Muscle of arm (tissue), 12 donors: Measurements from ENCODE around the gene RASAL2. TPM values are rescaled to one million over a fixed set of nuclear protein-coding genes. Genes with fewer than 3 reads are reported as not detected.

Experiments used
- DNase-seq: peaks from one replicate; pipeline ENCODE4 v3.0.0-alpha.2; 2013
- polyA plus RNA-seq, 12 donors: library from polyadenylated mRNA; unstranded; fragments of 120-200 nt; gene quantifications; one replicate each; pipeline ENCODE4 v1.2.1, GENCODE V29; 2013; ENCODE audit not compliant: insufficient read length in 12 of 12

Gene RASAL2
- polyA plus RNA-seq, 12 donors = 12.2 to 19.9 (median 14.4) TPM; not detected in 1

DNA sequence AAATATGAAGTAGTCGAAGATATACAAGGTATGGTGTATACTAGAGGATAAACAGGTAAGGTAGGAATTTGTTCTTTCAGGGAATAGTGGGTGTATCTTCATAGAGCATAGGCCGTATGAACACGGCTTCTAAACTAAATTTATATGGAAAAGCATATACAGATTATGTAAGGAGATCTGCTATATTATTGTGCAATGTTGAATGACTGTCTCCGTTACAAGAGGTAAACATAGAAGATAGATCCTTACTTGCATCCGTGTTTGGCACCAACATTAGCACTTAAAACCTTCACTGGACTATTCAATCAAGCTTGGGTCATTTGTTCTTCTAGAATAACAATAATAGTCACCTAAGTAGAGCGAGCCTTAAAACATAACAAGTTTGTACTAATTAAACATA, 357.0 kb downstream of the RASAL2 start:
- no peak for DNase-seq

DNA sequence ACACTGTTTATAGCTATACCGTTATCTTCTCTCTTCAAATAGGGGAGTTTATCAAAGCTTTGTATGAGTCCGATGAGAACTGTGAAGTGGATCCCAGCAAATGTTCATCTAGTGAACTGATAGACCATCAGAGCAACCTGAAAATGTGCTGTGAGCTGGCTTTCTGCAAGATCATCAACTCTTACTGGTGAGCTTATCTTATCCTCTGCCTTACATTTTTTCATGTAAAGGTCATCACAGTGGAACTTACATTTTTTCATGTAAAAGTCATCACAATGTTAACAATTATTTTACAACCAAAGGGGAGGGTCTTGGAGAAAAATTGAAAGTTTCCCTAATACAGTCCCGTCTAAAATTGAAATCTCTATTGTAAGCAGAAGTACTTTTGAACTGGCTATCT, 357.6 kb downstream of the RASAL2 start:
- no peak for DNase-seq

DNA sequence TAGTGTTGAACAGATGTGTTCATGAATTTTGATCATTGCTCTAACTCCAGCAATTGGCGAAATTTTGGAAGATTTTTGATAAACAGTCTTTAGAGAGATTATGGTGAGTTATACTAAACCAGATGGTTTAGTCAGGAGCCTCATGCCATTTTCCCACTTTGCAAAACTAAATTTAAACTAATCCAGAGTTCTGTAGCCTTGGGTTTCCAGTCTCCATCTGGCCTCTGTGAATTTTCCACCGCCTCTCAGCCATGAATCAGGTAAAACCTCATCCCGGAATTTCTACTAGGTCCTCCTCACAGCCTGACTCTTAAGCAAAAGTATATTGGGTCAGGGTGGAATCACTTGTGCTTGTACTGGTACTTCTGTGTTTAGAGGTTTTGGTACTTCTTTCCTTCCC, 358.1 kb downstream of the RASAL2 start:
- no peak for DNase-seq

GRCh38 chr1:178456472-178456871, 362.6 kb downstream of the RASAL2 start:
- no peak for DNase-seq

DNA sequence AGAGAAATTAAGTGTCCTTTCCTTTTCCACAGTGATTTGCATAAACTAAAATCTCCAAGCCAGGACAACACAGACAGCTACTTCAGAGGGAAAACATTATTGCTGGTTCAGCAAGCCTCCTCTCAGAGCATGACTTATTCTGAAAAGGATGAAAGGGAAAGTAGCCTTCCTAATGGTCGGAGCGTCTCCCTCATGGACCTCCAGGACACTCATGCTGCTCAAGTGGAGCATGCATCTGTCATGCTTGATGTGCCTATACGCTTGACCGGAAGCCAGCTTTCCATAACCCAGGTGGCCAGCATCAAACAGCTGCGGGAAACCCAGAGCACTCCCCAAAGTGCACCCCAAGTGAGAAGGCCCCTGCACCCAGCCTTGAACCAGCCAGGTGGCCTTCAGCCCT, 363.7 kb downstream of the RASAL2 start:
- no peak for DNase-seq

GRCh38 chr1:178458203-178458602, 364.3 kb downstream of the RASAL2 start:
- no peak for DNase-seq

GRCh38 chr1:178461104-178461503, 367.2 kb downstream of the RASAL2 start:
- no peak for DNase-seq

GRCh38 chr1:178461701-178462100, 367.8 kb downstream of the RASAL2 start:
- no peak for DNase-seq

DNA sequence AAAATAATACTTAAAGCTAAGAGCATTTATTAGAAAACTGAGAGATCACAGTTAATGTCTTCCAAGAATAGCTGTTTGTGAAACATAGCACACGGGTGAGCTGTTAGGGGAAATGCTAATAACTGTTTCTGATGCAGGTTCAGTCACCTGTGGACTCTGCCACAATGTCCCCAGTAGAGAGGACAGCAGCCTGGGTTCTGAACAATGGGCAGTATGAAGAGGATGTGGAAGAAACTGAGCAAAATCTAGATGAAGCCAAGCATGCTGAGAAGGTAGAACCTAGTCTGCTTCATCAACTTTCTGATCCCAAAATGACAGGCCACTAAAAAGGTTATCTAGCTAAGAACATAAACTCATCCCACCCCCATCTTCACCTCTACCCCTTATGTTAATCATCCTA, 370.2 kb downstream of the RASAL2 start:
- DNase-seq = no peak

GRCh38 chr1:178464566-178464965, 370.7 kb downstream of the RASAL2 start:
- DNase-seq = no peak

DNA sequence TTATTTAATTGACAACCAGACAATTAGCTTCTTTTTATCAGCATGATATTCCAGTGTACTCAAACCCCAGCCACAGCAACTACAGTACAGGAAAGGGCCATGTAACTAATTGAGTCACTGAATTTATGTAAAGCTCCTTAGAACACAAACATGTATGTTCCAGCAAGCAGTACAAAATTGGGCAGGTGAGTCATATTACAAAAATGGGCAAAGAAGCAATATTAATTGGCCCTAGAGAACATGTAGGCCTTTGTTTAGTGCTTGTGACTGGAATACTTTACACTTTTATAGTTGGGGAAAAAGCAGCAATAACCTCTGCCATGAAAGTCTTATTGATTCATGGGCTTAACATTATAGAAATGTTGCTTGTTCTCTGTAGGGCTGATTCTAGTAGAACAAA, 371.1 kb downstream of the RASAL2 start:
- DNase-seq = no peak

DNA sequence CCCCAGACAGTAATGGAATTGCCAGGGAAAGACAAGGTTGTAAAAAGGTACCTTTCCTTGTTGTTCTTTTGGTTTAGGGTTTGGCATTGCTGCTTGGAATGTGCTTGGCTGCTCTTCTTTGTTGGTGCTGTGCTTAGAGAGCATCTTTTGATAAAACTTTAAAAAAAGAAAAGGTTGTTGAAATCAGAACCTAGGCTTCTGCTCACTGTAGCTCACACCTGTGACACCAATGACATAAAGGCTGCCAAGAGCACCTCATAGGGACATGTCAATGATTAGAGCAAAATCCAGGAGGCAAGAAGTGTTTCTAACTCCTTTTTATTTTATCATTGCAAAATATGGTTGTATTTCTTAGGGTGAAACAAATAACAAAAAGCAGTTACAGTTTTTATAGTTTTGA, 373.9 kb downstream of the RASAL2 start:
- no peak for DNase-seq

DNA sequence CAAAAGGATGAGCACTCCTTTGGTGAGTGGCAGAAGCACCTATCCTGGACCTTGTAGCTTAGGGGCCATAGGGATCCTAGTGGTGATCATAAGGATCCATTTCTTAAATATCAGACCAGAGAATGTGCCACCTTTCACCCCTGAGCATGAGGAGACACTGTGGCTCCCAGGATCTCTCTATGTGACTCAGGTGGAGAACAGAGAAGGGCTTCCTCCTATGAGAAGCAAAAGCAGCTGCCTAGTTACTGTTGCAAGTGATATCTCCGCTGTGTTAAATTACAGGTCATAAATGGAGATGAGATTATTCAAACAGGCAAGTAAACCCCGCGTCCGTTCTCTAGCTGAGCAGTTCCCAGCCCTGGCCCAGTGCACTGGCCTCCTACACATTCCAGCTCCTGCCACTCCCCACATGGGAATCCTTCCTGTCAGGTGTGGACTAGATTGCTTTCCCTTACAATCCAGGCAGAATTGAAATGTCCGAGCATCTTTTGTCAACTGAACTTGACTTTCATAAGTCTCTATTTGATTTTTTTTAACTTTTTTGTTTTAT, 376.6 kb downstream of the RASAL2 start:
- DNase-seq = no peak

GRCh38 chr1:178472531-178472930, 378.6 kb downstream of the RASAL2 start:
- DNase-seq = no peak

DNA sequence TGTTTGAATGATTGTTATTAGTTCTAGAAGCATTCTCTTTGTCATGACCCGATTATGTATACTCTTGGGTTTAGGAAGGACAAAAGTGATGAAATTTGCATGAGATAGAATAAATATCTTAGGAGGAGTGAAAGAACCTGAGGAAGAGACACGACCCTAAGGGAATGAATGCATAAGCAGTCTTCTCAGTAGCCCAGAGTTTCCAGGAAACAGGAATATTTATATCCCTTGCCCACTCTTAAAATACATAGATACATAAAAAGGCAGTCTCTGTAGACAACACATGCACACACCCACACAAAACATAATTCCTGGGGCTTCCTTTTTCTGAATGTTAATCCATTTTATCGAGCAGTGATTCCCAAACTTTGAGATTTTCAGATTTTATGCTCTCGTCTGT, 383.5 kb downstream of the RASAL2 start:
- DNase-seq = no peak

DNA sequence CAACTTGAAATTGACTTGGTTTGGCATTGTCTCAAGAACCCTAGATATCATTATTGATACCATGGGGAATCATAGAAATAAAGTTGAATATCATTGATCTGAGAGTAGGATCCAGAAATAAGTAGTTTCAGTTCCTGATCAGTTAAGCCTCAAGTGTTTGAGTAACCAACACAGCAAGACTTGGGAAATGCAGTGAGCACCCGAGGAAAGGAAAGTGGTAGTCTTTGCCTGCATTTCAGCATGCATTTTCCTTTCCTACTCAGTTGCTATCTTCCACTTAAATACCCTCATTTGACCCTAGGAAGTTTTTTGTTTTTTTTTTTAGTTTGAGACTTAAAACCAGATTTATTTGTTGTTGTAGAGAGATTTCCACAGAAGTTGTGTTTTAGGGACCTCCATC, 383.9 kb downstream of the RASAL2 start:
- DNase-seq = no peak

DNA sequence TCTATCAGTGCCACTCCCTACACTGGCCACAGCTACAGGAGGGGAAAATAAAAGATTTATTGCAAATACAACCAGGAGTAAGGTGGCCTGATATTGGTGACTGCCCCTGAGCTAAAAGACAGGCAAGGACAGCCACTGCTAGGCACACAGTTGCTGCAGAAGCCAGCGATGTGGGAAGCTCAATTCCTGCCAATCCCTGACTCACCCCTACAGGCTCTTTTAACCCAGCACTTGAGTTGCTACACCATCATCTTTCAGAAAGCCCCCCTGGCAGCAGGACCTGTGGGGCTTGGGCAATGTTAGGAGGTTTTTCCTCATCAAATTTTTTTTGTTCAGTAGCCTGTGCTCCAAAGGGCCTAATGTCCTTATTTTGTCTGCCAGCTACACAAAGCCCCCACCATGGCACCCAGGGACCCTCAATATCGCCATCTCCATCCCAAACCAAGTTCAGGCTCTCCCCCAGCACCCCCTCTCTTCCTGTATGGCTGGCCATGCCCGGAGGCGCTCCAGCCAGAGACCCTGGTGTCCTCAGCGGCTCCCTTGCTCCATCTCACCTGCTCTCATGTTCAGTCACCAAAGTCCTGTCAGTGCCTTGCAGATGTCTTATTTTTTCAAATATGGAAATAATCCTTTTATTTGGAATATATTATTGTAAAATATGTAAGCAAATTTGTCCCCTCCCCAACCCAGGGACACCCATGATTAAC, 389.5 kb downstream of the RASAL2 start:
- DNase-seq = no peak

GRCh38 chr1:178484698-178485225, 390.9 kb downstream of the RASAL2 start:
- DNase-seq = no peak

DNA sequence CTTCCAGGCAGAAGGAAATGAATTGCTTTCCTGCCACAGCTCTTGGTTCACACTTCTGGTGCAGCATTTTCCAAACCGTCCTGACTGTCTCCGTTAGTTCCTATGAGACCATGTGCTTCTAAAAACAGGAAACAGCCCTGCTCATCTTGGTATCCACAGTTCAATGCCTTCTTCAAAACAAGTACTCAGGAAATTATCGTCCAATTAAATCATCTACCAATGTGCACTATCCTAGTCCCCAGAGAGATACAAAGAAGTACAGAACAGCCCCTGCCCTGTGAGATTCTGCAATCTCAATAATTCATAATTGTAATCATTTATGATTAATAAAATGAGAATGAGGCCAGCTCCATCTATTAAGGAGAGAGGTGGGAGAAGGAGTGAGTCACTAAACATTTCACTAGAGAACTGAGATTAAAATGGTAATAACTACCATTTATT, 391.7 kb downstream of the RASAL2 start:
- no peak for DNase-seq

- no peak for DNase-seq
Observed at GRCh38 chr1:178486100-178487069, 392.5 kb downstream of the RASAL2 start.

DNA sequence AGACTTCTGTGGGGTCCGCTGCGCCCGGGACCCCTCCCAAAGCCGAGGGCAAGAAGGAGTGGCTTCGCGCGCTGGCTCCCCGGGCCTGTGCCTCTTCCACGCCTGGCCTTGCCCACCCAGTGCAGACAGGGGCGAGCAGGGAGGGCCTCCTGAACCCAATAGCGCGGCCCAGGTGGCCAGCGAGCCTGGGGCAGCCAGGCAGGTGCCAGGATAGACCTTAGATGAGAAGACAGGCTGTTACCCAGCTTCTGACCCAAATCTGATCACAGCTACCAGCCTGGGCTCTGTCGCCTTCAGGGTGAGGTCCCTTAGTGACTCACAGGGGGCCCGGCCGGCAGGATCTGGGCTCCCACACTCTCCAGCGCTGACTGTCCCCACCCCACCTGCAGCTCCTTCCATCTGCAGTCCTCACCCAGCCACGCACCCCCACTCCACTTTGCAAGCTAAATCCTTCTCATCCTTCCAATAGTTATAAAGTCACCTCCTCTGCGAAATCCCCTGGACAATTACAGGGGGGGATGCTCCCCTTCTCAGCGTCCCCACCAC, 393.2 kb downstream of the RASAL2 start:
- DNase-seq = no peak

DNA sequence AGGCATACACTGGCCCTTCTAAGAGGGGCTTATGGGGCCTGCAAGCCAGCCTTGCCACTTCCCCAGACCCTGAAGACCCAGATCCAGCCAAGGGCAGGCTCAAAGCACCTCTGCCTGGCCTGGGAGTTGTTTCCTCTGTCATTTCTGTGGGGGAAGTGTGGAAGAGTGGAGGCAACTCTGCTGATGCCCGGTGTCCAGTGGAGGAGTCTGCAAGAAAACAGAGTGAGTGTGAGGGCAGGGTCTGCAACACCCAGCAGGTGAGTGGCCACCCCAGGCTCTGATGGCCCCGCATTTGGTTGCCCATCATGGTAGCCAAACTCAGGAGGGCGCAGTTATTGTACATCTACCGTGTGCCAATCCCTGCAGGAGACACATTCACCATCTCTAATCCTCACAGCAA, 394.5 kb downstream of the RASAL2 start:
- DNase-seq = no peak
